ENCODE measurements around the gene UBE2D2. TPM values are rescaled to one million over a fixed set of nuclear protein-coding genes. Genes with fewer than 3 reads are reported as not detected.

UBE2D2 gene
- total and polyA plus RNA-seq, 2 of the 13 experiments (the other 11 are each of a cell fraction or from before 2014, with no cell fraction given) = 79.1 to 109 TPM

- no peak for TF ChIP-seq ZNF318 (CRISPR knock-in tag; IDR thresholded peaks at IDR 0.05)
- no peak for TF ChIP-seq ZBTB42 (CRISPR knock-in tag; IDR thresholded peaks at IDR 0.05)
- no peak for TF ChIP-seq SMC3 (IDR thresholded peaks at IDR 0.05; ENCODE audit: low read length)
- no peak; a peak in 1 of 4 replicates for TF ChIP-seq REST (IDR thresholded peaks at IDR 0.05; ENCODE audit: borderline replicate concordance in 1 of 2, low read depth in 1 of 2, low read length in 2 of 2)
- no peak for TF ChIP-seq FOXP4 (CRISPR knock-in tag; IDR thresholded peaks at IDR 0.05)
- no peak for TF ChIP-seq ZNF616 (CRISPR knock-in tag; IDR thresholded peaks at IDR 0.05; ENCODE audit: low read depth)
- no peak for TF ChIP-seq KAT8 (CRISPR knock-in tag; IDR thresholded peaks at IDR 0.05)
- TF ChIP-seq SOX6 (IDR thresholded peaks at IDR 0.05) = no peak
- peak; percentile 33; the same call in 1 of the 2 replicates for TF ChIP-seq SOX6 (CRISPR knock-in tag; IDR thresholded peaks at IDR 0.05)
- no peak for TF ChIP-seq ETS1 (CRISPR knock-in tag; IDR thresholded peaks at IDR 0.05)
- no peak; the same call in 1 of the 2 replicates for TF ChIP-seq ZSCAN31 (CRISPR knock-in tag; IDR thresholded peaks at IDR 0.05; ENCODE audit: low read depth)
- no peak for TF ChIP-seq PHB2 (IDR thresholded peaks at IDR 0.05; ENCODE audit: partially characterized antibody)
- TF ChIP-seq TCF12 (IDR thresholded peaks at IDR 0.05) = no peak
- no peak for TF ChIP-seq TCF12 (CRISPR knock-in tag; IDR thresholded peaks at IDR 0.05)
Measured at GRCh38 chr5:139650031-139650688, 89.0 kb downstream of the UBE2D2 start (continued).
